Measurements from ENCODE around the gene SGMS2. TPM values are rescaled to one million over a fixed set of nuclear protein-coding genes. Genes with fewer than 3 reads are reported as not detected.
A peak's percentile ranks its signal among the peaks of the same experiment; 100 is the strongest.

The SGMS2 gene
- total RNA-seq, 1 experiment from 2014 or later, result 77.8 TPM

DNA sequence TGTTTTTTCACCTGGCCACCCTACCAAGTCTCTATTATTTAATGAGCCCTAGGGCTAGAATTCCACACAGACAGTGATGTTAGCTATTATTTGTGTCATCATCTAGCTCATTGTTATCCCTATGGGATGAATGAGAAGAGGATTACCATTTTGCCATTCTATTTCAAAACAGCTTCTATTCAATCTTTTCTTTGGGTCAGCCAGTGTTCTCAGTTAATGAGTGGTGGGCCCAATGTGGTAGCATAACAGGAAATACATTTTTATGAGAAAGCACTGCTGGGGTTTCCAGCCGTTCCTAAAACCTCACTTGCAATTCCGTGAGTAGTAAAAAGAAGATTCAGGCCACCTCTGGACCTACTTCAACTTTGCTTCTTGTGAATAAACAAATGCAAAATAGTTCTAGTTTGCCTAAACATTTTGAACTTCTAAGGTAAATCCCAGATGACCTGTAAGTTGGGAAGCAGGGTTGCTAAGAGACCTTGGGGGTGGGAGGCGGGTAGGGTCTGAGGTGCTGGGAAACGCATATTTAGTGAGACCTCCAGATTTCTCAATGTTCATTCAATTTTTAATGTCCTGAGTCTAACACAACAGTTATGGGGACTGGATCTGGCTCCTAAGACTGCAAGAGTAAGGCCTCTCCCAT lies 81.8 kb downstream of the SGMS2 start:
- H3K27ac Mint-ChIP-seq (ENCODE audit: low read depth, unreplicated experiment), result no peak overlapping the region
- H3K36me3 Mint-ChIP-seq (ENCODE audit: insufficient read depth, unreplicated experiment), result peaks cover 59% of the 10 kb centered on the region
- H3K4me3 Mint-ChIP-seq (ENCODE audit: unreplicated experiment), result no peak overlapping the region
- DNase-seq (ENCODE audit: unreplicated experiment), result no peak
- POLR2A ChIA-PET, result no interaction called here
- H3K27me3 Mint-ChIP-seq (ENCODE audit: insufficient read depth, unreplicated experiment), result no peaks in the 10 kb centered on the region
- intact Hi-C loops (cut with micrococcal nuclease), result no loop called here
- CTCF ChIA-PET, result interaction anchor here (0.6 to 1.0 kb wide), 3 partner anchors 43 to 148 kb away, joined by 3 to 5 read pairs (median 3); no protein-coding TSS in a partner anchor
- TF ChIP-seq, protein P1, sequence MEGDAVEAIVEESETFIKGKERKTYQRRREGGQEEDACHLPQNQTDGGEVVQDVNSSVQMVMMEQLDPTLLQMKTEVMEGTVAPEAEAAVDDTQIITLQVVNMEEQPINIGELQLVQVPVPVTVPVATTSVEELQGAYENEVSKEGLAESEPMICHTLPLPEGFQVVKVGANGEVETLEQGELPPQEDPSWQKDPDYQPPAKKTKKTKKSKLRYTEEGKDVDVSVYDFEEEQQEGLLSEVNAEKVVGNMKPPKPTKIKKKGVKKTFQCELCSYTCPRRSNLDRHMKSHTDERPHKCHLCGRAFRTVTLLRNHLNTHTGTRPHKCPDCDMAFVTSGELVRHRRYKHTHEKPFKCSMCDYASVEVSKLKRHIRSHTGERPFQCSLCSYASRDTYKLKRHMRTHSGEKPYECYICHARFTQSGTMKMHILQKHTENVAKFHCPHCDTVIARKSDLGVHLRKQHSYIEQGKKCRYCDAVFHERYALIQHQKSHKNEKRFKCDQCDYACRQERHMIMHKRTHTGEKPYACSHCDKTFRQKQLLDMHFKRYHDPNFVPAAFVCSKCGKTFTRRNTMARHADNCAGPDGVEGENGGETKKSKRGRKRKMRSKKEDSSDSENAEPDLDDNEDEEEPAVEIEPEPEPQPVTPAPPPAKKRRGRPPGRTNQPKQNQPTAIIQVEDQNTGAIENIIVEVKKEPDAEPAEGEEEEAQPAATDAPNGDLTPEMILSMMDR (IDR thresholded peaks at IDR 0.05; ENCODE audit: unreplicated experiment), result no peak
- H3K9me3 Mint-ChIP-seq (ENCODE audit: unreplicated experiment), result no peaks in the 10 kb centered on the region
- BruUV-seq (replicated peaks), result no TSS peak
- no peaks in the 10 kb centered on the region for H3K4me1 Mint-ChIP-seq (ENCODE audit: insufficient read depth, unreplicated experiment)

DNA sequence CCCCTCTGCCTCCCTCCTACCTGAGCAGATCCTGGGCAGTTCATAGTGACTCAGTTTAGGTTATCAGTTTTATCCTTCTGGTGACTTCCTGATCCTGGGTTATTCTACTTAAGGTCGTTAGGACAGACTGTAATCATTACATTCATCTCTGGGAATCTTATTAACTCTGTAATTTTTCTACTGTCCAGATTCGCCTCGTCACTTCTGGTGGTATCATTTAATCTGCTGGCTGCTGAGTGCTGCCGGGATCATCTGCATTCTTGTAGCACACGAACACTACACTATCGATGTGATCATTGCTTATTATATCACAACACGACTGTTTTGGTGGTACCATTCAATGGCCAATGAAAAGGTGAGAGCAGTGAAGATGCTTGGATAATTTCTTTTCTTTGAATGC lies 83.6 kb downstream of the SGMS2 start:
- CTCF ChIA-PET, result interaction anchor here (1.2 to 6.5 kb wide), 2 partner anchors 83 to 150 kb away, joined by 3 to 122 read pairs; partner anchors contain the start of gene SGMS2
- intact Hi-C loops (cut with micrococcal nuclease), result no loop called here
- Mint-ChIP-seq H3K36me3 (ENCODE audit: insufficient read depth, unreplicated experiment) (peaks cover 52% of the 10 kb centered on the region), H3K9me3 (ENCODE audit: unreplicated experiment) (no peaks in the 10 kb centered on the region), H3K27ac (ENCODE audit: low read depth, unreplicated experiment) (no peak overlapping the region), H3K4me3 (ENCODE audit: unreplicated experiment) (no peak overlapping the region), H3K27me3 (ENCODE audit: insufficient read depth, unreplicated experiment) (no peaks in the 10 kb centered on the region), H3K4me1 (ENCODE audit: insufficient read depth, unreplicated experiment) (no peaks in the 10 kb centered on the region)
- DNase-seq (ENCODE audit: unreplicated experiment), result no peak
- TF ChIP-seq, protein P1 (IDR thresholded peaks at IDR 0.05; ENCODE audit: unreplicated experiment), result no peak
- no TSS peak for BruUV-seq (replicated peaks)
- POLR2A ChIA-PET, result interaction anchor here (1.1 to 5.1 kb wide), 2 partner anchors 83 to 150 kb away, joined by 3 to 39 read pairs; partner anchors contain the start of gene SGMS2

DNA sequence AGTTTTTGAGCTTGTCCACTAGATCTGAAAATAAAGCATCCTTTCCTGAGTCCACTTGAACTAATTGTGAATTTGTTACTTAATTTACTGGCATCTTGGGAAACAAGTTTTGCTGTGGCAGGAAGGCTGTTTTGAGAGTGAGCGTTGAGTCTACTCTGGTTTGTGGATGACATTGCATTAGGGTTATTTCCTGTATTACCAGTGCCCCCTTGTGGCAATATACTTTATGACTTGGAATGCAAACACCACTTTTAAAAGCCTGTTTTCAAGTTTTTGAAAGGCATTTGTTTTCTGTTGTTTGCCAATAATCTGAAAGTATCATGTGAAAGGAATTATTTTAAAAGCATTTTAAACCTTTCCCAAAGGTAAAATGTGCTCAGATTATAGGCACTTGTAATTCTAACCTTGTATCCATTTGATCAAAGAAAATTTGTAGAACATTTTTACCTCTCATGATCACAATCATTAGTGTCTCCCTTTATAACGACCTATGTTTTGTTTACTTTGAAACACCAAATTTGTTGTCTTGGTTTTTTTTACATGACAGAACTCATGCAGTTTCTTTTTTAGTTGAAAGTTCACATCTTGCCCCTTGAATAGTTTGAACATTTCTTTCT lies 88.7 kb downstream of the SGMS2 start:
- peak; percentile 79 for DNase-seq (ENCODE audit: unreplicated experiment)
- Mint-ChIP-seq H3K4me1 (ENCODE audit: insufficient read depth, unreplicated experiment) (no peaks in the 10 kb centered on the region), H3K27ac (ENCODE audit: low read depth, unreplicated experiment) (no peak overlapping the region), H3K4me3 (ENCODE audit: unreplicated experiment) (no peak overlapping the region), H3K36me3 (ENCODE audit: insufficient read depth, unreplicated experiment) (peaks cover 46% of the 10 kb centered on the region), H3K9me3 (ENCODE audit: unreplicated experiment) (peaks cover under 1% of the 10 kb centered on the region), H3K27me3 (ENCODE audit: insufficient read depth, unreplicated experiment) (no peaks in the 10 kb centered on the region)
- CTCF ChIA-PET, result interaction anchor here (0.6 to 6.5 kb wide), 33 partner anchors 8 to 447 kb away, joined by 3 to 122 read pairs (median 3); partner anchors contain the start of gene SGMS2
- TF ChIP-seq, protein P1 (IDR thresholded peaks at IDR 0.05; ENCODE audit: unreplicated experiment), result peak; percentile 50
- POLR2A ChIA-PET, result interaction anchor here (0.8 to 5.1 kb wide), 5 partner anchors 87 to 244 kb away, joined by 3 to 39 read pairs (median 6); partner anchors contain the start of gene SGMS2
- intact Hi-C loops (cut with micrococcal nuclease), result loop anchor here (1.0 to 10.0 kb wide), 3 partner anchors 88 to 661 kb away; no protein-coding TSS in a partner anchor
- no TSS peak for BruUV-seq (replicated peaks)

DNA sequence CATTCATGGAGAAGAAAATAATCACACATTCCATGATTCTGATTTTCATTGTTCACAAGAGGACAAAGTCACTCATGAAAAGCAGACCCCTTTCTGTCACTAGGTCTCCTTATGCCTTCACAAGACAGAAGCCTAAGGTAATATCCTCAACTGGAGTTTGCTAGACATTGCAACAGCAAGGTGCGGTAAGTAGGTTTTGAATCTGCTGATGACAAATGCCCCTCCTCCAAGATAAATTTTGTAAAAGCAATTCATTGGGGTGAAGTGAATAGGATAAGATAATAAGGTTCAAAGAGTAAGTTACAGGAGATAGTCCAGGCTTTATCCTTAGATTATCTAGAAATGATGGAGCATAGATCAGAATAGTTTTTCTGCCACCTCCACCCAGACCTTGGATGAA lies 90.5 kb downstream of the SGMS2 start:
- CTCF ChIA-PET, result interaction anchor here (0.5 to 2.0 kb wide), 4 partner anchors 75 to 157 kb away, joined by 3 to 8 read pairs (median 4); no protein-coding TSS in a partner anchor
- POLR2A ChIA-PET, result interaction anchor here (1.1 to 2.0 kb wide), 2 partner anchors 89 to 157 kb away, joined by 3 to 6 read pairs; no protein-coding TSS in a partner anchor
- intact Hi-C loops (cut with micrococcal nuclease), result loop anchor here (10.0 kb wide), 1 partner anchor 660 kb away; no protein-coding TSS in a partner anchor
- Mint-ChIP-seq H3K4me3 (ENCODE audit: unreplicated experiment) (no peak overlapping the region), H3K27me3 (ENCODE audit: insufficient read depth, unreplicated experiment) (no peaks in the 10 kb centered on the region), H3K27ac (ENCODE audit: low read depth, unreplicated experiment) (no peak overlapping the region), H3K9me3 (ENCODE audit: unreplicated experiment) (peaks cover 7% of the 10 kb centered on the region), H3K36me3 (ENCODE audit: insufficient read depth, unreplicated experiment) (peaks cover 40% of the 10 kb centered on the region), H3K4me1 (ENCODE audit: insufficient read depth, unreplicated experiment) (no peaks in the 10 kb centered on the region)
- DNase-seq (ENCODE audit: unreplicated experiment), result no peak
- TF ChIP-seq, protein P1 (IDR thresholded peaks at IDR 0.05; ENCODE audit: unreplicated experiment), result no peak
- BruUV-seq (replicated peaks), result no TSS peak

Data from MCF 10A (cell line).